Activated CD8-positive, alpha-beta memory T cell treated with anti-CD3 and anti-CD28 coated beads for 48 hours (primary cell): ENCODE results near the gene NDUFB3.
"Not testable (repeated sequence)": the region's sequence is repeated elsewhere in the genome, so short reads cannot be mapped to it uniquely, and the experiment has no call there.

Source experiments
- DNase-seq, 3 experiments: peaks; one replicate each; pipeline ENCODE4 v3.0.0-alpha.2; 2020; ENCODE audit warnings: low read depth in 2 of 3, low spot score in 2 of 3

NDUFB3 gene

GRCh38 chr2:201071479-201072200 lies at the start of gene NDUFB3, which contains the start of gene HYCC2:
Gene NDUFB3 (plus strand): TSS chr2:201072001. CDS start chr2:201078883, 6,882 bp downstream.
Gene HYCC2 (minus strand): TSS chr2:201071671. CDS start chr2:201024009, 47,662 bp downstream.
- DNase-seq: peak; percentile 48 to 83 (median 75)

- DNase-seq: no peak
Observed at GRCh38 chr2:201024518-201024917, 47.3 kb upstream of the NDUFB3 start.

GRCh38 chr2:201034355-201034754 lies 37.4 kb upstream of the NDUFB3 start:
- DNase-seq: not testable (repeated sequence)

GRCh38 chr2:201038361-201038760 lies 33.4 kb upstream of the NDUFB3 start:
- not testable (repeated sequence) for DNase-seq

GRCh38 chr2:201038855-201039254 lies 32.9 kb upstream of the NDUFB3 start:
- no peak for DNase-seq

GRCh38 chr2:201040867-201041628 lies 30.8 kb upstream of the NDUFB3 start:
- no peak for DNase-seq

GRCh38 chr2:201042451-201042850 lies 29.4 kb upstream of the NDUFB3 start:
- not testable (repeated sequence) for DNase-seq

GRCh38 chr2:201043050-201043449 lies 28.8 kb upstream of the NDUFB3 start:
- not testable (repeated sequence) for DNase-seq

- DNase-seq: no peak
Observed at GRCh38 chr2:201046881-201047280, 24.9 kb upstream of the NDUFB3 start.

- DNase-seq: no peak
Observed at GRCh38 chr2:201049455-201049854, 22.3 kb upstream of the NDUFB3 start.

- no peak for DNase-seq
Observed at GRCh38 chr2:201057087-201057521, 14.7 kb upstream of the NDUFB3 start.

GRCh38 chr2:201057715-201058248 lies 14.0 kb upstream of the NDUFB3 start:
- no peak for DNase-seq

- no peak for DNase-seq
Observed at GRCh38 chr2:201058914-201059313, 12.9 kb upstream of the NDUFB3 start.

- no peak for DNase-seq
Observed at GRCh38 chr2:201059961-201060755, 11.6 kb upstream of the NDUFB3 start.

GRCh38 chr2:201063516-201063915 lies 8.3 kb upstream of the NDUFB3 start:
- peak; percentile 53 to 56 (median 54) for DNase-seq

- no peak for DNase-seq
Observed at GRCh38 chr2:201064797-201065329, 6.9 kb upstream of the NDUFB3 start.

- no peak for DNase-seq
Observed at GRCh38 chr2:201070948-201071478, 788 bp upstream of the NDUFB3 start.

- DNase-seq: no peak
Observed at GRCh38 chr2:201072201-201072530, 365 bp downstream of the NDUFB3 start.

- no peak for DNase-seq
Observed at GRCh38 chr2:201073071-201073470, 1.3 kb downstream of the NDUFB3 start.

- DNase-seq: no peak
Observed at GRCh38 chr2:201074996-201075395, 3.2 kb downstream of the NDUFB3 start.

- no peak for DNase-seq
Observed at GRCh38 chr2:201084863-201085262, 13.1 kb downstream of the NDUFB3 start.
